Colonic mucosa (tissue), 4 donors: ENCODE measurements around the gene PHF11. TPM values are rescaled to one million over a fixed set of nuclear protein-coding genes. Genes with fewer than 3 reads are reported as not detected.

Experiments
- DNase-seq: peaks from one replicate; pipeline ENCODE4 v3.0.0-alpha.2; 2020
- H3K27ac ChIP-seq: fragments of 200-600 bp; one replicate; pipeline ENCODE4 v1.8.0; 2021
- H3K27me3 ChIP-seq: fragments of 200-600 bp; one replicate; pipeline ENCODE4 v1.8.0; 2021
- H3K36me3 ChIP-seq: fragments of 200-600 bp; one replicate; pipeline ENCODE4 v1.8.0; 2021
- H3K4me1 ChIP-seq: fragments of 200-600 bp; one replicate; pipeline ENCODE4 v1.8.0; 2021; ENCODE audit warnings: mild to moderate bottlenecking
- H3K4me3 ChIP-seq: fragments of 200-600 bp; one replicate; pipeline ENCODE4 v1.8.0; 2021
- H3K9ac ChIP-seq, 2 donors: one replicate each; pipeline ENCODE4 v1.7.0; 2013; ENCODE audit warnings: control low read depth in 2 of 2, low read depth in 2 of 2, low read length in 2 of 2
- H3K9me3 ChIP-seq: fragments of 200-600 bp; one replicate; pipeline ENCODE4 v1.8.0; 2021
- intact Hi-C: fragments of 100-400 bp; cut with DNase I; formaldehyde crosslinking; loops from one replicate; pipeline ENCODE4 v1.14.1; 2022
- total RNA-seq, 2 donors: library from RNA; stranded (reverse); fragmentation: NEBNext Ultra II Directional in 1 of 2; extraction: Animal tissue kit (Norgen Biotek cat#: 25700) in 1 of 2; gene quantifications; one replicate each; pipeline ENCODE4 v1.2.1, GENCODE V29; 2021
- TF ChIP-seq, protein P1 (sequence below): fragments of 200-600 bp; IDR thresholded peaks from one replicate; pipeline ENCODE4 v1.8.0; 2022; ENCODE audit warnings: antibody characterized with exemption, mild to moderate bottlenecking
- donor health status: healthy.
- donor health status: DM: no; HTN: no; CAD: no.
- donor health status: DM: no; HTN: no; CAD: no.

The PHF11 gene
- total RNA-seq, 2 donors from 2014 or later = 20.3 to 24.1 TPM

DNA sequence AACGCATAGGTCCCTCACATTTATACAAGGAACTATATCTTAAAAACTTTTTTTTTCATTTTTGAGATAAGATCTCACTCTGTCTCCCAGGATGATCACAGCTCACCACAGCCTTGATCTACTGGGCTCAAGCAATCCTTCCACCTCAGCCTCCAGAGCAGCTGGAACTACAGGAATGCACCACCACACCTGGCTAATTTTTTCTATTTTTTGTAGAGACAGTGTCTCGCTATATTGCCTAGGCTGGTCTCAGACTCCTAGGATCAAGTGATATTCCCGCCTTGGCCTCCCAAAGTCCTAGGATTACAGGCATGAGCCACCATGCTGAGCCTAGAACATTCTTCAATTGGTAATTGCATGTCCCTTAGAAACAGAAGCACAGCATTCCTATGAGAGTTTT lies 47.9 kb downstream of the PHF11 start:
- Histone ChIP-seq H3K27ac (no peak overlapping the region), H3K36me3 (no peaks in the 10 kb centered on the region), H3K4me3 (no peak overlapping the region), H3K9me3 (no peaks in the 10 kb centered on the region), H3K27me3 (no peaks in the 10 kb centered on the region), H3K9ac (no peak overlapping the region), H3K4me1 (no peaks in the 10 kb centered on the region)
- intact Hi-C loops = no loop called here
- DNase-seq = no peak
- TF ChIP-seq, protein P1, sequence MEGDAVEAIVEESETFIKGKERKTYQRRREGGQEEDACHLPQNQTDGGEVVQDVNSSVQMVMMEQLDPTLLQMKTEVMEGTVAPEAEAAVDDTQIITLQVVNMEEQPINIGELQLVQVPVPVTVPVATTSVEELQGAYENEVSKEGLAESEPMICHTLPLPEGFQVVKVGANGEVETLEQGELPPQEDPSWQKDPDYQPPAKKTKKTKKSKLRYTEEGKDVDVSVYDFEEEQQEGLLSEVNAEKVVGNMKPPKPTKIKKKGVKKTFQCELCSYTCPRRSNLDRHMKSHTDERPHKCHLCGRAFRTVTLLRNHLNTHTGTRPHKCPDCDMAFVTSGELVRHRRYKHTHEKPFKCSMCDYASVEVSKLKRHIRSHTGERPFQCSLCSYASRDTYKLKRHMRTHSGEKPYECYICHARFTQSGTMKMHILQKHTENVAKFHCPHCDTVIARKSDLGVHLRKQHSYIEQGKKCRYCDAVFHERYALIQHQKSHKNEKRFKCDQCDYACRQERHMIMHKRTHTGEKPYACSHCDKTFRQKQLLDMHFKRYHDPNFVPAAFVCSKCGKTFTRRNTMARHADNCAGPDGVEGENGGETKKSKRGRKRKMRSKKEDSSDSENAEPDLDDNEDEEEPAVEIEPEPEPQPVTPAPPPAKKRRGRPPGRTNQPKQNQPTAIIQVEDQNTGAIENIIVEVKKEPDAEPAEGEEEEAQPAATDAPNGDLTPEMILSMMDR = no peak

DNA sequence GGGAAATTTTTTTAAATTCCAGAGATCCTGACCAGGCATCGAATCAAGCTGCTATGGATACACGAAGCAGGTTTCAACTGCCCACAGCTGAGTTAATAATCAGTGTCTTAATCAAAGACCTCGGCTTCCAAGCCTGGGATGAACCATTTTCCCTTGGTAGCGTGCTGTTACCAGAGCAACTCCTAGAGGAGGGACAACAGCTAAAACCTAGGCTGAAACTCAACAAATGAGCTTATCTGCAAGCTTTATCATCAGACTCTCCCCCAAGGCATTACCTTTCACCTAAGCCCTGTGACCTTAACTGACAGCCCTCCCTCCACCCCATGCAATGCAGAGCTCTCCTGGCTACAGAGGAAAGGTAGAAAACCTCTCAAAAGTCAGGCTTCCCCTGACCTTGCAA lies 49.9 kb downstream of the PHF11 start:
- Histone ChIP-seq H3K27me3 (no peaks in the 10 kb centered on the region), H3K36me3 (no peaks in the 10 kb centered on the region)
- intact Hi-C loops = no loop called here

DNA sequence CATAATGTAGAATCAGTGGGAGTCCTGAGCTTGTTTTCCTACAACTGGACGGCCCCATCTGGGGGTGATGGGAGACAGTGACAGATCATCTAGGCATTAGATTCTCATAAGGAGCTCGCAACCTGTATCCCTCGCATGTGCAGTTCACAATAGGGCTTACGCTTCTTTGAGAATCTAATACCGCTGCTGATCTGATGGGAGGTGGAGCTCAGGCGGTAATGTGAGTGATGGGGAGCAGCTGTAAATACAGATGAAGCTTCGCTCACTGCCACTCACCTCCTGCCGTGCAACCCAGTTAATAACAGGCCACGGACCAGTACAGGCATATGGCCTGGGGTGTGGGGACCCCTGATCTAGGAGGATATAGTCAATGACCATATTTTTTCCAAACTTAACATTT lies 50.8 kb downstream of the PHF11 start:
- Histone ChIP-seq H3K36me3 (no peaks in the 10 kb centered on the region), H3K27ac (no peak overlapping the region), H3K4me1 (no peaks in the 10 kb centered on the region), H3K27me3 (no peaks in the 10 kb centered on the region), H3K9me3 (no peaks in the 10 kb centered on the region), H3K9ac (no peak overlapping the region), H3K4me3 (no peak overlapping the region)
- TF ChIP-seq, protein P1 = no peak
- intact Hi-C loops = no loop called here
- no peak for DNase-seq

More for the DNA sequence above, 49.9 kb downstream of the PHF11 start:
- H3K4me3 ChIP-seq = no peak overlapping the region
- DNase-seq = no peak
- TF ChIP-seq, protein P1 = no peak
- H3K27ac ChIP-seq = no peak overlapping the region
- no peak overlapping the region for H3K9ac ChIP-seq
- no peaks in the 10 kb centered on the region for H3K4me1 ChIP-seq
- no peaks in the 10 kb centered on the region for H3K9me3 ChIP-seq

DNA sequence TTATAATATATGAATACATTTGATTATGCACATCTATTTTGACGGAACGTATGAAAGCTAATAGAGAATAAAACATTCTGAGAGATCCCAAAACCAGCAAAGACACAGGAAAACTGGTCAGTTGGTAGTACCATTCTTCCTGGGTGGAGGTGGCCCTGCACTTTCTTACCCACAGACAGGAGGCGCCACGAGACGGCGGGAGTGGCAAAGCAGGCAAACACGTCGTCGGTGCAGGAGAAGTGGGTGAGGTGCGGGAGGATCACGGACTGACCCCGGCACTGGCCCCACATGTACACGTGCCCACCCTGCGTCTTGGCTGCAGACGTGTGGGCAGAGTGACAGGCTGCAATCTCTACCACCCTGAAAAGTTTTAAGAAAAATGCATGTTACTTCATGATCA lies 53.5 kb downstream of the PHF11 start:
- DNase-seq = no peak
- TF ChIP-seq, protein P1 = no peak
- Histone ChIP-seq H3K27ac (no peak overlapping the region), H3K4me3 (no peak overlapping the region), H3K9ac (no peak overlapping the region), H3K4me1 (no peaks in the 10 kb centered on the region), H3K27me3 (no peaks in the 10 kb centered on the region), H3K9me3 (no peaks in the 10 kb centered on the region), H3K36me3 (no peaks in the 10 kb centered on the region)
- intact Hi-C loops = no loop called here

DNA sequence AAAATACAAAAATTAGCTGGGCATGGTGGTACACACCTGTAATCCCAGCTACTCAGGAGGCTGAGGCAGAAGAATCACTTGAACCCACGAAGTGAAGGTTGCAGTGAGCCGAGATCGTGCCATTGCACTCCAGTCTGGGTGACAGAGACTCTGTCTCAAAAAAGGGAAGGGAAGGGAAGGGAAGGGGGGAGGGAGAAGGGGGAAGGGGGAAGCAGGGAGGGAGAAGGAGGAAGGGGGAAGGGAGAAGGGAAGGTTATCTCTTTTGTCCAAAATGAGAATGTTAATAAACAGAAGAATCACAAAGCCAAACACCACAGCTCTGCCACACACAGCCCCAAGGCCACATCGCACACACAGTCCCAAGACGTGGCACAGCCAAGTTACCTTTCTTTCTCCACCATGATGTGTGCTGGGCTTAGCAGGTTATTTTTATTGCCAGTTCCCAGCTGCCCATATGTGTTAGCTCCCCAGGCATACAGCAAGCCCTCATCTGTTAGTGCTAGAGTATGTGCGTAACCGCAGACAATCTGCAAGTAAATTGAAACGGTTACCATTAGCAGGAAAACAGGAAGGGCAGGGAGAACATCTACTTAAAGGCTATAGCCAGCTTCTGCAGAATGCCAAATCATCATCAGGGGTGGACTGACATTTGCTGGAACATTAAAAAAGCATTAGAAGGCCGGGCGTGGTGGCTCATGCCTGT lies 55.3 kb downstream of the PHF11 start:
- Histone ChIP-seq H3K9me3 (no peaks in the 10 kb centered on the region), H3K9ac (no peak overlapping the region), H3K4me3 (no peak overlapping the region), H3K27me3 (no peaks in the 10 kb centered on the region), H3K27ac (no peak overlapping the region), H3K4me1 (no peaks in the 10 kb centered on the region), H3K36me3 (no peaks in the 10 kb centered on the region)
- intact Hi-C loops = no loop called here
- TF ChIP-seq, protein P1 = no peak
- DNase-seq = no peak
